ENCODE measurements around the gene ARHGEF11. TPM values are rescaled to one million over a fixed set of nuclear protein-coding genes. Genes with fewer than 3 reads are reported as not detected.

The ARHGEF11 gene
- total and polyA plus RNA-seq, 2 donors (not counting 1 experiment from before 2014, with no cell fraction given) = 1.0 to 4.6 TPM

- no peak overlapping the region for H3K4me2 ChIP-seq (replicated peaks; ENCODE audit: low read depth, low read length, poor library complexity, severe bottlenecking)
- peaks cover 44% of the 10 kb centered on the region for H3K27me3 Mint-ChIP-seq
- no peaks in the 10 kb centered on the region for H4K20me1 ChIP-seq (ENCODE audit: control insufficient read depth, insufficient read depth, low read length, poor library complexity, severe bottlenecking)
- WGBS (ENCODE audit: insufficient coverage) = 85% methylated on average over 3 of the region's 6 CpGs
- no peak overlapping the region for H3K27ac ChIP-seq (ENCODE audit: low read length in 2 of 2)
- no peaks in the 10 kb centered on the region for H3K4me1 Mint-ChIP-seq
- ATAC-seq (ENCODE audit: low read depth) (no peak), DNase-seq (no peak)
- H3K4me3 Mint-ChIP-seq = no peak overlapping the region
- no peaks in the 10 kb centered on the region for H3K4me1 ChIP-seq (ENCODE audit: control insufficient read depth in 2 of 2, insufficient read depth in 2 of 2, low read length in 2 of 2)
- peaks cover 0 to 31% (median 0%) of the 10 kb centered on the region in 4 experiments for H3K27me3 ChIP-seq (replicated peaks in 1 of 4; ENCODE audit: control extremely low read depth in 1 of 4, control insufficient read depth in 3 of 4, insufficient read depth in 4 of 4, low read length in 3 of 4)
- peaks cover 0 to under 1% (median 0%) of the 10 kb centered on the region in 3 donors for H3K9me3 ChIP-seq (ENCODE audit: control extremely low read depth in 1 of 3, control insufficient read depth in 2 of 3, insufficient read depth in 1 of 3, low read length in 2 of 3)
- no peaks in the 10 kb centered on the region for H3K36me3 ChIP-seq (replicated peaks in 1 of 2; ENCODE audit: control extremely low read depth in 1 of 2, control insufficient read depth in 1 of 2, extremely low read depth in 1 of 2, insufficient read depth in 2 of 2, low read length in 1 of 2)
- no peaks in the 10 kb centered on the region for H3K79me2 ChIP-seq (ENCODE audit: control insufficient read depth, insufficient read depth, low read length)
- TF ChIP-seq CTCF (IDR thresholded peaks at IDR 0.05) (no peak), EZH2 (IDR thresholded peaks at IDR 0.05; ENCODE audit: borderline replicate concordance, insufficient read depth, low read depth, low read length, poor library complexity, severe bottlenecking) (no peak)
- H3K27ac Mint-ChIP-seq = no peak overlapping the region
- no peak overlapping the region for H3K9ac ChIP-seq (ENCODE audit: low read length)
- H2AFZ ChIP-seq (ENCODE audit: insufficient read depth, low read depth, low read length, poor library complexity, severe bottlenecking) = no peak overlapping the region
- ChIA-PET CTCF (interaction anchor here (1.3 kb wide), 1 partner anchor 10 kb away, joined by 3 read pairs; no protein-coding TSS in a partner anchor), POLR2A (no interaction called here)
- no peak overlapping the region for H3K4me3 ChIP-seq (ENCODE audit: control extremely low read depth in 1 of 5, extremely low read depth in 1 of 5, insufficient read depth in 1 of 5, low read depth in 2 of 5, low read length in 4 of 5)
- H3K9me3 Mint-ChIP-seq (ENCODE audit: insufficient read depth) = no peaks in the 10 kb centered on the region
- intact Hi-C loops (cut with micrococcal nuclease) = no loop called here
These were observed 144.5 kb downstream of the ARHGEF11 start for GRCh38 chr1:156900896-156901589.

GRCh38 chr1:156899956-156900718, 145.4 kb downstream of the ARHGEF11 start:
- Histone ChIP-seq H2AFZ (ENCODE audit: insufficient read depth, low read depth, low read length, poor library complexity, severe bottlenecking) (no peak overlapping the region), H3K36me3 (replicated peaks in 1 of 2; ENCODE audit: control extremely low read depth in 1 of 2, control insufficient read depth in 1 of 2, extremely low read depth in 1 of 2, insufficient read depth in 2 of 2, low read length in 1 of 2) (no peaks in the 10 kb centered on the region), H4K20me1 (ENCODE audit: control insufficient read depth, insufficient read depth, low read length, poor library complexity, severe bottlenecking) (no peaks in the 10 kb centered on the region), H3K79me2 (ENCODE audit: control insufficient read depth, insufficient read depth, low read length) (no peaks in the 10 kb centered on the region), H3K27ac (ENCODE audit: low read length in 2 of 2) (no peak overlapping the region), H3K9ac (ENCODE audit: low read length) (no peak overlapping the region), H3K4me3 (ENCODE audit: control extremely low read depth in 1 of 5, extremely low read depth in 1 of 5, insufficient read depth in 1 of 5, low read depth in 2 of 5, low read length in 4 of 5) (no peak overlapping the region), H3K27me3 (replicated peaks in 1 of 4; ENCODE audit: control extremely low read depth in 1 of 4, control insufficient read depth in 3 of 4, insufficient read depth in 4 of 4, low read length in 3 of 4) (peaks cover 0 to 35% (median 1%) of the 10 kb centered on the region in 4 experiments), H3K4me1 (ENCODE audit: control insufficient read depth in 2 of 2, insufficient read depth in 2 of 2, low read length in 2 of 2) (no peaks in the 10 kb centered on the region), H3K4me2 (replicated peaks; ENCODE audit: low read depth, low read length, poor library complexity, severe bottlenecking) (no peak overlapping the region), H3K9me3 (ENCODE audit: control extremely low read depth in 1 of 3, control insufficient read depth in 2 of 3, insufficient read depth in 1 of 3, low read length in 2 of 3) (no peaks in the 10 kb centered on the region)
- TF ChIP-seq CTCF (IDR thresholded peaks at IDR 0.05) (no peak), EZH2 (IDR thresholded peaks at IDR 0.05; ENCODE audit: borderline replicate concordance, insufficient read depth, low read depth, low read length, poor library complexity, severe bottlenecking) (no peak)
- Mint-ChIP-seq H3K9me3 (ENCODE audit: insufficient read depth) (no peaks in the 10 kb centered on the region), H3K27ac (no peak overlapping the region), H3K27me3 (peaks cover 47% of the 10 kb centered on the region), H3K4me3 (no peak overlapping the region), H3K4me1 (no peaks in the 10 kb centered on the region)
- 87% methylated on average over 8 of the region's 12 CpGs for WGBS (ENCODE audit: insufficient coverage)
- ATAC-seq (ENCODE audit: low read depth) = no peak
- intact Hi-C loops (cut with micrococcal nuclease) = no loop called here
- ChIA-PET POLR2A (no interaction called here), CTCF (interaction anchor here (1.3 kb wide), 1 partner anchor 11 kb away, joined by 3 read pairs; no protein-coding TSS in a partner anchor)
- DNase-seq = no peak

Measured in B cell (primary cell).